GM12878 (cell line): ENCODE measurements around the gene PCLO. TPM values are rescaled to one million over a fixed set of nuclear protein-coding genes. Genes with fewer than 3 reads are reported as not detected.

Experiments used
- ATAC-seq: fragments of 200-7000 bp; cut with Tn5 transposase; 3 replicates; pipeline ENCODE4 v1.9.1; 2020; ENCODE audit warnings: mild to moderate bottlenecking, moderate library complexity
- BruUV-seq: library from RNA; stranded (reverse); fragments of 400-500 nt; replicated peaks from 2 replicates; lab custom pipeline; 2021; lab: Mats Ljungman, UMichigan
- CTCF ChIA-PET: fragments of 300-600 bp; sonication (Branson Sonifier 250); formaldehyde crosslinking; extraction: SDS; loops from one replicate; lab custom pipeline; 2021; ENCODE audit warnings: inconsistent platforms; lab: Yijun Ruan, JAX
- POLR2A ChIA-PET: fragments of 350-600 bp; formaldehyde crosslinking; extraction: SDS; loops from one replicate; lab custom pipeline; 2021; ENCODE audit warnings: inconsistent platforms; lab: Charles Lee
- RAD21 ChIA-PET: fragments of 300-600 bp; sonication (Branson Sonifier 250); formaldehyde crosslinking; loops from one replicate; lab custom pipeline; 2023; ENCODE audit warnings: antibody characterized with exemption; ENCODE audit not compliant: unreplicated experiment; lab: Charles Lee
- SMC1A ChIA-PET: fragments of 300-600 bp; sonication (Branson Sonifier 250); formaldehyde crosslinking; loops from one replicate; lab custom pipeline; 2023; ENCODE audit not compliant: unreplicated experiment, uncharacterized antibody; lab: Charles Lee
- DNase-seq: peaks from one replicate; pipeline ENCODE4 v3.0.0-alpha.2; 2011; ENCODE audit warnings: low read depth, low spot score
- FAIRE-seq: peaks from 3 replicates; lab custom pipeline; 2011; peaks lifted over from hg19 to GRCh38; lab: Jason Lieb, UNC
- H2AFZ ChIP-seq: 2 replicates; pipeline ENCODE4 v1.6.0; 2011; ENCODE audit warnings: low read depth, low read length, control low read depth; ENCODE audit not compliant: control insufficient read depth
- H3K27ac ChIP-seq: 2 replicates; pipeline ENCODE4 v1.5.1; 2011; ENCODE audit warnings: control low read depth; ENCODE audit not compliant: control insufficient read depth, insufficient read depth
- H3K27me3 ChIP-seq, 2 experiments: replicated peaks in 1 of 2; 2 replicates each; pipeline versions ENCODE4 v1.6.0 to v1.6.1; 2011; ENCODE audit warnings: low read length in 1 of 2; ENCODE audit not compliant: control insufficient read depth in 2 of 2, insufficient read depth in 2 of 2
- H3K36me3 ChIP-seq, 2 experiments: 2 replicates each; pipeline ENCODE4 v1.5.1; 2011; ENCODE audit warnings: low read length in 1 of 2; ENCODE audit not compliant: control insufficient read depth in 2 of 2, insufficient read depth in 2 of 2
- H3K4me1 ChIP-seq: 2 replicates; pipeline ENCODE4 v1.6.1; 2011; ENCODE audit warnings: mild to moderate bottlenecking, low read length, moderate library complexity, mixed read lengths; ENCODE audit not compliant: control insufficient read depth, insufficient read depth
- H3K4me2 ChIP-seq: 2 replicates; pipeline ENCODE4 v1.6.0; 2011; ENCODE audit warnings: control low read depth; ENCODE audit not compliant: control insufficient read depth, insufficient read depth
- H3K4me3 ChIP-seq: fragments of 200-600 bp; sonication (generic); 2 replicates; pipeline ENCODE4 v1.5.1; 2016
- H3K79me2 ChIP-seq: 2 replicates; pipeline ENCODE4 v1.6.0; 2011; ENCODE audit warnings: low read length; ENCODE audit not compliant: control insufficient read depth, insufficient read depth
- H3K9ac ChIP-seq: 2 replicates; pipeline ENCODE4 v1.8.0; 2011; ENCODE audit warnings: low read length, control low read depth, mixed read lengths; ENCODE audit not compliant: control insufficient read depth, insufficient read depth
- H3K9me3 ChIP-seq: replicated peaks from 3 replicates; pipeline ENCODE4 v1.5.1; 2011; ENCODE audit warnings: mild to moderate bottlenecking, low read length; ENCODE audit not compliant: control insufficient read depth, insufficient read depth
- H4K20me1 ChIP-seq: 2 replicates; pipeline ENCODE4 v1.6.0; 2011; ENCODE audit not compliant: control insufficient read depth, insufficient read depth
- BCL11A ChIP-seq: IDR thresholded peaks from 2 replicates; pipeline ENCODE4 v1.6.1; 2011; ENCODE audit warnings: low read depth, low read length
- CREB1 ChIP-seq: IDR thresholded peaks from 2 replicates; pipeline ENCODE4 v1.6.1; 2012; ENCODE audit warnings: low read depth, mild to moderate bottlenecking, inconsistent platforms
- EP300 ChIP-seq, 2 experiments: fragments of 150-350 bp in 1 of 2; IDR thresholded peaks; 2 replicates each; pipeline ENCODE4 v1.6.1; 2011 to 2012; ENCODE audit warnings: low read depth in 2 of 2, low read length in 2 of 2, borderline replicate concordance in 1 of 2, improper control_type of control experiment in 1 of 2, inconsistent platforms in 1 of 2; ENCODE audit not compliant: control insufficient read depth in 1 of 2
- FOS ChIP-seq: IDR thresholded peaks from 3 replicates; pipeline ENCODE4 v1.6.1; 2011; ENCODE audit warnings: borderline replicate concordance; ENCODE audit not compliant: insufficient read length; ENCODE audit errors: extremely low read depth
- HDAC2 ChIP-seq: fragments of 200-600 bp; sonication (generic); IDR thresholded peaks from 2 replicates; pipeline ENCODE4 v1.6.1; 2017
- HDGF ChIP-seq: fragments of 450-650 bp; IDR thresholded peaks from 2 replicates; pipeline ENCODE4 v1.6.1; 2016; ENCODE audit warnings: antibody characterized with exemption
- IRF4 ChIP-seq: IDR thresholded peaks from 2 replicates; pipeline ENCODE4 v1.6.1; 2011; ENCODE audit warnings: low read depth, low read length
- JUNB ChIP-seq: IDR thresholded peaks from 2 replicates; pipeline ENCODE4 v1.6.1; 2016; ENCODE audit warnings: antibody characterized with exemption, mild to moderate bottlenecking
- JUND ChIP-seq: IDR thresholded peaks from 2 replicates; pipeline ENCODE4 v1.6.1; 2012; ENCODE audit warnings: low read depth, mild to moderate bottlenecking, low read length, improper control_type of control experiment, moderate library complexity
- MEF2A ChIP-seq: IDR thresholded peaks from 2 replicates; pipeline ENCODE4 v1.6.1; 2011; ENCODE audit warnings: low read depth, mild to moderate bottlenecking, low read length, moderate library complexity; ENCODE audit not compliant: insufficient read depth
- PML ChIP-seq: IDR thresholded peaks from 2 replicates; pipeline ENCODE4 v1.6.1; 2012; ENCODE audit warnings: low read length, inconsistent platforms
- SIX5 ChIP-seq: IDR thresholded peaks from 2 replicates; pipeline ENCODE4 v1.6.1; 2011; ENCODE audit warnings: mild to moderate bottlenecking, low read depth, low read length, moderate library complexity; ENCODE audit not compliant: severe bottlenecking
- SMAD5 ChIP-seq: IDR thresholded peaks from 2 replicates; pipeline ENCODE4 v1.6.1; 2016; ENCODE audit warnings: antibody characterized with exemption, low read depth
- TARDBP ChIP-seq: IDR thresholded peaks from 2 replicates; pipeline ENCODE4 v1.6.1; 2016; ENCODE audit warnings: borderline replicate concordance
- YY1 ChIP-seq: IDR thresholded peaks from 2 replicates; pipeline ENCODE4 v1.6.1; 2011; ENCODE audit warnings: low read depth, mild to moderate bottlenecking, low read length
- ZNF384 ChIP-seq: IDR thresholded peaks from 2 replicates; pipeline ENCODE4 v1.6.1; 2012; ENCODE audit warnings: low read depth, mild to moderate bottlenecking, low read length, improper control_type of control experiment, borderline replicate concordance
- WGBS: methylation state at CpG from one replicate; pipeline ENCODE4 v1.1.6; 2016; ENCODE audit warnings: low lambda C conversion rate; ENCODE audit not compliant: insufficient replicate concordance, insufficient coverage; ENCODE audit errors: missing lambda C conversion rate; 5-methylcytosine and 5-hydroxymethylcytosine counted together
- in situ Hi-C: fragments of 300-500 bp; cut with MboI; formaldehyde crosslinking; loops from 9 replicates; pipeline ENCODE4 v1.14.3; 2018; ENCODE audit warnings: mixed read lengths
- intact Hi-C: fragments of 100-400 bp; cut with micrococcal nuclease; formaldehyde crosslinking; loops from one replicate; pipeline ENCODE4 v1.14.2; 2022; ENCODE audit not compliant: unreplicated experiment
- polyA plus RNA-seq, 11 experiments: library from polyadenylated mRNA; depleted of rRNA in 4 of 11; unstranded in 6 of 11; stranded (reverse) in 5 of 11; fragments of >200 nt; fragmentation: Nextera tagmentation in 4 of 11; fragmentation: Illumina TruSeq in 1 of 11; extraction: Ambion mirVana in 4 of 11; extraction: Trizol in 1 of 11; gene quantifications; 1 replicate in 1 of 11; 2 replicates in 10 of 11; pipeline versions ENCODE4 v1.2.1 to v1.2.3, GENCODE V29; 2011 to 2016; ENCODE audit warnings: inconsistent platforms in 2 of 11, missing spikeins in 2 of 11, low read depth in 1 of 11
- total RNA-seq, 4 experiments: library from RNA; depleted of rRNA in 3 of 4; stranded (reverse); fragments of >200 nt in 3 of 4; fragmentation: Illumina TruSeq in 1 of 4; extraction: Trizol in 1 of 4; gene quantifications; 2 replicates each; pipeline versions ENCODE4 v1.2.1 to v1.2.3, GENCODE V29; 2013 to 2021
- TF ChIP-seq, protein P1 (sequence below): IDR thresholded peaks from 2 replicates; pipeline ENCODE4 v1.6.1; 2012; ENCODE audit warnings: low read length, inconsistent platforms
- TF ChIP-seq, protein P2 (sequence below): IDR thresholded peaks from 2 replicates; pipeline ENCODE4 v1.6.1; 2012; ENCODE audit warnings: low read depth, low read length, improper control_type of control experiment
- TF ChIP-seq, protein P3 (sequence below): fragments of 450-650 bp; IDR thresholded peaks from 2 replicates; pipeline ENCODE4 v1.6.1; 2017; ENCODE audit warnings: mild to moderate bottlenecking, moderate library complexity

Gene PCLO
- total and polyA plus RNA-seq, 10 of the 15 experiments (the other 5 are each of a cell fraction or from before 2014, with no cell fraction given) = 0.01 to 0.08 (median 0.03) TPM; not detected in 6

DNA sequence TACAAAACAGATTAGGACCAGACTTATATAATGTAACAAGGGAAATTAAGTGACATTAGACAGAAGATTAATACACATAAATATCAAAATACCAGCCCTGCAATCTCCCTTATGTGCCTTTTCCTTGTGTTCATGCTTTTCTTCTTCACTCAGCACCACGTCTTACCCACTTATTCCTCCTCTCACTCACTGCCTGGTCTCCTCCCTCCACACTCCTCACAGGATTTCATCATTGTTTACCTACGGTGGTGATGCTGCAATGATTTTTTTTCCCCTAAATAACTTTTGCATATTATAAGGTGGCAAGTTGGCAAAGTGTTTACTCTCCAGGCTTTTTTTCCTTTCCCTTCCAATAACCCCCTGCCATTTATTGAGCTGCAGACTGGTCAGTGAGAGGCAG is 203.2 kb downstream of the PCLO start:
- H3K36me3 ChIP-seq = no peaks in the 10 kb centered on the region
- no peak overlapping the region for H2AFZ ChIP-seq
- in situ Hi-C loops = no loop called here
- TF ChIP-seq JUND (no peak), TARDBP (no peak), FOS (no peak), CREB1 (no peak), BCL11A (no peak), JUNB (no peak), SMAD5 (no peak), ZNF384 (no peak), SIX5 (no peak), YY1 (no peak), IRF4 (no peak), EP300 (IDR thresholded peaks at IDR 0.05; ENCODE audit: borderline replicate concordance in 1 of 2, control insufficient read depth in 1 of 2, low read depth in 2 of 2, low read length in 2 of 2) (no peak), HDAC2 (no peak), PML (no peak), MEF2A (no peak), HDGF (no peak)
- TF ChIP-seq, protein P1, sequence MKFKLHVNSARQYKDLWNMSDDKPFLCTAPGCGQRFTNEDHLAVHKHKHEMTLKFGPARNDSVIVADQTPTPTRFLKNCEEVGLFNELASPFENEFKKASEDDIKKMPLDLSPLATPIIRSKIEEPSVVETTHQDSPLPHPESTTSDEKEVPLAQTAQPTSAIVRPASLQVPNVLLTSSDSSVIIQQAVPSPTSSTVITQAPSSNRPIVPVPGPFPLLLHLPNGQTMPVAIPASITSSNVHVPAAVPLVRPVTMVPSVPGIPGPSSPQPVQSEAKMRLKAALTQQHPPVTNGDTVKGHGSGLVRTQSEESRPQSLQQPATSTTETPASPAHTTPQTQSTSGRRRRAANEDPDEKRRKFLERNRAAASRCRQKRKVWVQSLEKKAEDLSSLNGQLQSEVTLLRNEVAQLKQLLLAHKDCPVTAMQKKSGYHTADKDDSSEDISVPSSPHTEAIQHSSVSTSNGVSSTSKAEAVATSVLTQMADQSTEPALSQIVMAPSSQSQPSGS = no peak
- TF ChIP-seq, protein P2, sequence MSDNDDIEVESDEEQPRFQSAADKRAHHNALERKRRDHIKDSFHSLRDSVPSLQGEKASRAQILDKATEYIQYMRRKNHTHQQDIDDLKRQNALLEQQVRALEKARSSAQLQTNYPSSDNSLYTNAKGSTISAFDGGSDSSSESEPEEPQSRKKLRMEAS = no peak
- TF ChIP-seq, protein P3, sequence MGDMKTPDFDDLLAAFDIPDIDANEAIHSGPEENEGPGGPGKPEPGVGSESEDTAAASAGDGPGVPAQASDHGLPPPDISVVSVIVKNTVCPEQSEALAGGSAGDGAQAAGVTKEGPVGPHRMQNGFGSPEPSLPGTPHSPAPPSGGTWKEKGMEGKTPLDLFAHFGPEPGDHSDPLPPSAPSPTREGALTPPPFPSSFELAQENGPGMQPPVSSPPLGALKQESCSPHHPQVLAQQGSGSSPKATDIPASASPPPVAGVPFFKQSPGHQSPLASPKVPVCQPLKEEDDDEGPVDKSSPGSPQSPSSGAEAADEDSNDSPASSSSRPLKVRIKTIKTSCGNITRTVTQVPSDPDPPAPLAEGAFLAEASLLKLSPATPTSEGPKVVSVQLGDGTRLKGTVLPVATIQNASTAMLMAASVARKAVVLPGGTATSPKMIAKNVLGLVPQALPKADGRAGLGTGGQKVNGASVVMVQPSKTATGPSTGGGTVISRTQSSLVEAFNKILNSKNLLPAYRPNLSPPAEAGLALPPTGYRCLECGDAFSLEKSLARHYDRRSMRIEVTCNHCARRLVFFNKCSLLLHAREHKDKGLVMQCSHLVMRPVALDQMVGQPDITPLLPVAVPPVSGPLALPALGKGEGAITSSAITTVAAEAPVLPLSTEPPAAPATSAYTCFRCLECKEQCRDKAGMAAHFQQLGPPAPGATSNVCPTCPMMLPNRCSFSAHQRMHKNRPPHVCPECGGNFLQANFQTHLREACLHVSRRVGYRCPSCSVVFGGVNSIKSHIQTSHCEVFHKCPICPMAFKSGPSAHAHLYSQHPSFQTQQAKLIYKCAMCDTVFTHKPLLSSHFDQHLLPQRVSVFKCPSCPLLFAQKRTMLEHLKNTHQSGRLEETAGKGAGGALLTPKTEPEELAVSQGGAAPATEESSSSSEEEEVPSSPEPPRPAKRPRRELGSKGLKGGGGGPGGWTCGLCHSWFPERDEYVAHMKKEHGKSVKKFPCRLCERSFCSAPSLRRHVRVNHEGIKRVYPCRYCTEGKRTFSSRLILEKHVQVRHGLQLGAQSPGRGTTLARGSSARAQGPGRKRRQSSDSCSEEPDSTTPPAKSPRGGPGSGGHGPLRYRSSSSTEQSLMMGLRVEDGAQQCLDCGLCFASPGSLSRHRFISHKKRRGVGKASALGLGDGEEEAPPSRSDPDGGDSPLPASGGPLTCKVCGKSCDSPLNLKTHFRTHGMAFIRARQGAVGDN = no peak
- FAIRE-seq = no peak
- no peak overlapping the region for H3K9ac ChIP-seq
- POLR2A ChIA-PET = no interaction called here
- no peak for ATAC-seq
- BruUV-seq = no TSS peak
- CTCF ChIA-PET = no interaction called here
- H3K4me3 ChIP-seq = no peak overlapping the region
- 17% methylated on average over 2 of the region's 2 CpGs for WGBS
- no peaks in the 10 kb centered on the region for H4K20me1 ChIP-seq
- SMC1A ChIA-PET = interaction anchor here (0.7 kb wide), 1 partner anchor 678 kb away, joined by 4 read pairs; no protein-coding TSS in a partner anchor
- H3K4me2 ChIP-seq = no peak overlapping the region
- RAD21 ChIA-PET = no interaction called here
- no peaks in the 10 kb centered on the region for H3K79me2 ChIP-seq
- intact Hi-C loops = no loop called here
- H3K27me3 ChIP-seq = no peaks in the 10 kb centered on the region
- H3K9me3 ChIP-seq = no peaks in the 10 kb centered on the region
- no peak overlapping the region for H3K27ac ChIP-seq
- no peak for DNase-seq
- peaks cover 1% of the 10 kb centered on the region; the same call in 1 of the 2 replicates for H3K4me1 ChIP-seq
